HUDEP-2 (cell line): ENCODE measurements around the gene SEPTIN2.
"Not testable (repeated sequence)": the region's sequence is repeated elsewhere in the genome, so short reads cannot be mapped to it uniquely, and the experiment has no call there.

Experiments used
- DNase-seq, 76 experiments: peaks; one replicate each; lab custom pipeline; 2025; ENCODE audit not compliant: unreplicated experiment in 76 of 76; lab: John Stamatoyannopoulos, UW

The SEPTIN2 gene

DNA sequence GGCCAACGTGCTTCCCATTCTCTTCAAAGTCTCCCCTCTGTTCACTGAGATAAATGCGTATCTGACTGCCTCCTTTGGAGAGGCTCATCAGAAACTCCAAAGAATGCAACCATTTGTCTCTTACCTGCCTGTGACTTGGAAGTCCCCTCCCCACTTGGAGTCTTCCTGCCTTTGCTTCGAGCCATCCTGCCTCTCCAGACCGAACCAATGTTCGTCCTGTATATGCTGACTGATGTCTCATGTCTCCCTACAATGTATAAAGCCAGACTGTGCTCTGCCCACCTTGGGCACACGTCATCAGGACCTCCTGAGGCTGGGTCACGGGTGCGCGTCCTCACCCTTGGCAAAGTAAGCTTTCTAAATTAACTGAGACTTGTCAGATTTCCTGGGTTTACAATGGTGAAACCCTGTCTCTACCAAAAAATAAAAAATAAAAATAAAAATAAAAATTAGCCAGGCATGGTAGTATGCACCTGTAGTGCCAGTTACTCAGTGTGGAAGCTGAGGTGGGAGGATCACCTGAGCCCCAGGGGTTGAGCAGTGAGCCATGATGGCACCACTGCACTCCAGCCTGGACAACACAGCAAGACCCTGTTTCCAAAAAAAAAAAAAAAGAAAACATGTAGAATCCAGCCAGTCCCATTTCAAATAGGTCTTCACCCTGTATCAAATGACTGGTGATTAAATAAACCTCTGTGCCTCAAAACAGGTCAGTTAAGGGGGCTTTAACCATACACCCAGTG is 29.2 kb upstream of the SEPTIN2 start:
- no peak for DNase-seq

DNA sequence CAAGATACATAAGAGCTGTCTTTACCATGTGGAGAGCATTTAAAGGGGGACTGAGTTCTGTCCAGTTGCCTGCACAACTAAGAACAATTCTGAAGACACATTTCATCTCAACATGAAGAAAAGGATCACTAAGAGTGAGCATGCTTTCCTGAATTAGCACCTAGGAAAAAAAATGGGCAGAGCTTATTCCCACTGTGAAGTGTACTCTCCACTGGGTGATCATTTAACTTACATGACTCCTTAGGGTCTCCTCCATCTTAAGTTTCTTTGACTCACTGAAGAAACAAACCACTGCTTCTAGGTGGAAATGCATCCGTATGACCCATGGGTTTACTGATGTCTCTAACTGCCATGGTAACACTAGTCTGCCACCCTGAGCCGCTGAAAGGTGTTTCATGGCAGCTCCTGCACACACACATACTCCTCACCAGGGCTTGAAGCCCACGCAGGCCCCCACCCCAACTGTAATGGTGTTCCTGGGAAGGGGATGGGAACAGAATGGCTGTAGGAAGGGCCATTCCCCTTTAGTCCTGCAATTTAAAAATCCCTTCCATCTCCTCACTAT is 27.3 kb upstream of the SEPTIN2 start:
- DNase-seq, result no peak

GRCh38 chr2:241289053-241289452 is 26.7 kb upstream of the SEPTIN2 start:
- DNase-seq, result no peak

GRCh38 chr2:241289597-241289996 is 26.1 kb upstream of the SEPTIN2 start:
- no peak for DNase-seq

DNA sequence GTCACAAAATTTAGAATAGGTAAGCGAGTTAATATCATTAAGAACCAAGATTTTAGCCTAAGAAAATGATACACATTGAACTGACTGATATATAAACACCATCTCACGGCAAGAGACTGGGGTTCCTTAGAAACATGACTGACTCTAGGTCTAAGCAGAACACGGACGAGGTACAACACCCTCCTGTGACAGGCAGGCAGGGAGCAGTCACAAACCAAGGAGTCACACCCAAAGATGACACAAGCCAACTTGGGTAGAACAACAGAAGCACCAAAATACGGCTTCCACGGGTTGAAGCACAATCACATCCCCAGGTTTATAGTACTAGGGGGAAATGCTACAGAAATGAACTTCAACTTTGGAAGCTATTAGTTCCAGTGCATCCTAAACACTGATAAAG is 24.6 kb upstream of the SEPTIN2 start:
- peak in 1 of 76 experiments; percentile 21 for DNase-seq

- no peak for DNase-seq
Measured at GRCh38 chr2:241291977-241292376, 23.7 kb upstream of the SEPTIN2 start.

GRCh38 chr2:241293378-241293797 is 22.3 kb upstream of the SEPTIN2 start:
- not testable (repeated sequence) for DNase-seq

- DNase-seq, result no peak
Measured at GRCh38 chr2:241295326-241296095, 20.2 kb upstream of the SEPTIN2 start.

- no peak for DNase-seq
Measured at GRCh38 chr2:241296767-241297166, 19.0 kb upstream of the SEPTIN2 start.

GRCh38 chr2:241298673-241299072 is 17.1 kb upstream of the SEPTIN2 start:
- no peak for DNase-seq

- peak in 1 of 76 experiments; percentile 13 for DNase-seq
Measured at GRCh38 chr2:241300000-241300399, 15.7 kb upstream of the SEPTIN2 start.

GRCh38 chr2:241302083-241302482 is 13.6 kb upstream of the SEPTIN2 start:
- no peak for DNase-seq

DNA sequence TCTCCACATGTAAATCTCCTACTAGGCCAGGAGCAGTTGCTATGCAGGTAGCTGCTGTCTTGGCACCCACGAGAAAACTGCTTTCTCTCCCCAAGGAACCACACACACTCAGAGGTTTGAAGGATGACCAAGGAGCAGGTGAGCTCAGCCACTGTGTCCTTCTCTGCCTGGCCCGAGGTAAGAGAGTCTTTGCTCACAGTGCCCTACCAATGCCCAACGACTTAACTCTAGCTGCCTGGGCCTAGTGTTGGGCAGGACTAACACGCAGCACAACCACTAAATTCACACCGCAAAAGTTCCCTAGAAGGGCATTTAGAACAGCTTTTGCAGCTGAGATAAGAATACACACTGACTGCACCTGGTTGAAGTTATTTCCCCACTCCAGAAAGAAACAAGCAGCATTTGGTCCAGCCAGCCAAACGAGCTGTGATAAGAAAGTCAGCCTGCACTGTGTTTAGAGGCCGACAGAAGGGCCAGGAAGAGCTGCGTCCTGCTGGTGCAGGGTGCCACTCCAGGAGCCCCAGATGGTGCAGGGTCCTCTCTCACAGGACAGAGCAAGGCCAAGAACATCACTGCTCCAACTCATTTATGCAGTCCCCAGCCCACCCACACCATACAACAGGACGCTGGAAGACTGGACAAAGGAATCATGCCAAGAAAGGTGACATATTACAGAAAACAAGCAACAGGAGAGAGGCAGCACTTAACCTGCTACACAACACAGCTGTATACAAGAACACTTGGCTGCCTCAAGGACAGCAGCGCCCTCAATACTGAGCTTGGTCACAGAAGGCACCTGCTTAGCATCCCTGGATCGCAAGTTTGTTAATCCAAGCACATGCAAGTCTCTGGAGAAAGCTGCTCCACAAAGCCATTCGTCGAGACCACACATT is 12.7 kb upstream of the SEPTIN2 start:
- peak in 15 of 76 experiments; percentile 9 to 48 (median 22) for DNase-seq

GRCh38 chr2:241304039-241304670 is 11.6 kb upstream of the SEPTIN2 start:
- DNase-seq, result no peak

GRCh38 chr2:241307055-241307454 is 8.7 kb upstream of the SEPTIN2 start:
- DNase-seq, result no peak

GRCh38 chr2:241308267-241308666 is 7.5 kb upstream of the SEPTIN2 start:
- DNase-seq, result no peak

GRCh38 chr2:241308832-241309500 is 6.8 kb upstream of the SEPTIN2 start:
- no peak for DNase-seq

DNA sequence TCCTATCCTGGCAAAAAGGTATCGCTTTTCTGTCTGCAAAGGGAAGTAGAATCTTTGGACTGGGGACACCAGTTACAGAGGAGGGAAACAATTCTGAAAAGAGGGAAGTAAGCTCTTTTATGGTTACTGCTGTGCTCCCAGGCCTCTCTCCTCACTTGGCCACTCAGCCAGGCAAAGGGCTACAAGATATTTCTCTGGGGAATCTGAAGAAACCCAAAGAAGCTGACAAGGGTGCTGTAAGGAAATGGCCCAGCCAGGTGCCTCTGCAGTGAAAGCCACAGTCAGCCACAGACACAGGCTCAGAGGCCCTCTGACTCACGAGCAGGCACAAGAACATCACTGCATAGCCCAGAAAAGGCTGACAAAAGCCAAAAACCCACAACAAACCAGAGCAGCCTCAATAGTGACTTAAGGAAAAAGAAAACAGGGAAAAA is 6.0 kb upstream of the SEPTIN2 start:
- no peak for DNase-seq

- DNase-seq, result no peak
Measured at GRCh38 chr2:241310917-241311566, 4.7 kb upstream of the SEPTIN2 start.
